K562 (cell line): ENCODE measurements around the gene FIG4. TPM values are rescaled to one million over a fixed set of nuclear protein-coding genes. Genes with fewer than 3 reads are reported as not detected.

Experiments used
- ATAC-seq: fragments of 200-7000 bp; cut with Tn5 transposase; 3 replicates; pipeline ENCODE4 v1.9.1; 2020; ENCODE audit warnings: moderate library complexity
- BruUV-seq: library from RNA; stranded (reverse); fragments of 400-500 nt; replicated peaks from 2 replicates; lab custom pipeline; 2021; lab: Mats Ljungman, UMichigan
- CTCF ChIA-PET: fragments of 300-600 bp; formaldehyde crosslinking; extraction: SDS; loops from one replicate; lab custom pipeline; 2021; ENCODE audit warnings: low intra/inter-chr PET ratio; lab: Yijun Ruan, JAX
- POLR2A ChIA-PET: fragments of 300-600, 350-650 bp; sonication (Branson Sonifier 250); formaldehyde crosslinking; extraction: SDS; loops from one replicate; lab custom pipeline; 2021; ENCODE audit warnings: antibody characterized with exemption, inconsistent platforms; lab: Yijun Ruan, JAX
- DNase-seq, 4 experiments: peaks; one replicate each; pipeline versions ENCODE4 v3.0.0 to v3.0.0-alpha.2; 2011 to 2018; ENCODE audit warnings: low spot score in 3 of 4, mixed read lengths in 3 of 4; ENCODE audit errors: extremely low read depth in 1 of 4
- FAIRE-seq: peaks from 2 replicates; lab custom pipeline; 2011; peaks lifted over from hg19 to GRCh38; lab: Jason Lieb, UNC
- H2AFZ ChIP-seq: 2 replicates; pipeline ENCODE4 v1.6.0; 2011; ENCODE audit warnings: low read depth, low read length, control low read depth, inconsistent platforms
- H3K27ac ChIP-seq: fragments of 200-600 bp; 3 replicates; pipeline ENCODE4 v1.8.0; 2011; ENCODE audit warnings: low read depth, mild to moderate bottlenecking, control low read depth, inconsistent platforms, low read length, moderate library complexity, mixed read lengths; ENCODE audit errors: extremely low read depth
- H3K27me3 ChIP-seq, 2 experiments: fragments of 300-600 bp in 1 of 2; 2 replicates in 1 of 2; 3 replicates in 1 of 2; pipeline versions ENCODE4 v1.6.0 to v1.8.0; 2011; ENCODE audit warnings: inconsistent platforms in 2 of 2, low read length in 2 of 2, mild to moderate bottlenecking in 1 of 2, mixed read lengths in 1 of 2, moderate library complexity in 1 of 2; ENCODE audit not compliant: control insufficient read depth in 2 of 2, insufficient read depth in 2 of 2
- H3K36me3 ChIP-seq: fragments of 300-600 bp; 3 replicates; pipeline ENCODE4 v1.8.0; 2011; ENCODE audit warnings: mild to moderate bottlenecking, low read length, inconsistent platforms; ENCODE audit not compliant: control insufficient read depth, insufficient read depth
- H3K4me1 ChIP-seq, 2 experiments: fragments of 200-600 bp in 1 of 2; replicated peaks in 1 of 2; 2 replicates in 1 of 2; 3 replicates in 1 of 2; pipeline versions ENCODE4 v1.5.1 to v1.8.0; 2011; ENCODE audit warnings: inconsistent platforms in 2 of 2, low read length in 2 of 2, mild to moderate bottlenecking in 1 of 2, mixed read lengths in 1 of 2, moderate library complexity in 1 of 2; ENCODE audit not compliant: control insufficient read depth in 2 of 2, insufficient read depth in 2 of 2
- H3K4me2 ChIP-seq: 2 replicates; pipeline ENCODE4 v1.6.1; 2011; ENCODE audit warnings: low read length, control low read depth, inconsistent platforms, mixed read lengths; ENCODE audit not compliant: insufficient read depth
- H3K4me3 ChIP-seq: fragments of 200-600 bp; sonication (generic), shearing (Covaris generic); 2 replicates; pipeline ENCODE4 v1.5.1; 2016; ENCODE audit warnings: control low read depth, inconsistent platforms
- H3K79me2 ChIP-seq: fragments of 200-600 bp; 3 replicates; pipeline ENCODE4 v1.8.0; 2011; ENCODE audit warnings: low read length, inconsistent platforms; ENCODE audit not compliant: control insufficient read depth, insufficient read depth
- H3K9ac ChIP-seq, 2 experiments: 2 replicates each; pipeline versions ENCODE4 v1.6.0 to v1.6.1; 2011; ENCODE audit warnings: low read depth in 2 of 2, low read length in 2 of 2, control low read depth in 1 of 2, inconsistent platforms in 1 of 2, mild to moderate bottlenecking in 1 of 2, mixed read lengths in 1 of 2; ENCODE audit not compliant: insufficient read depth in 1 of 2
- H3K9me1 ChIP-seq: one replicate; pipeline ENCODE4 v1.6.0; 2011; ENCODE audit warnings: inconsistent platforms, mild to moderate bottlenecking, low read length, moderate library complexity; ENCODE audit not compliant: control insufficient read depth, insufficient read depth
- H3K9me3 ChIP-seq: replicated peaks from 2 replicates; pipeline ENCODE4 v1.5.1; 2011; ENCODE audit warnings: low read depth, low read length, inconsistent platforms; ENCODE audit not compliant: control insufficient read depth, insufficient read depth
- H4K20me1 ChIP-seq: replicated peaks from 2 replicates; pipeline ENCODE4 v1.6.1; 2011; ENCODE audit warnings: low read length, inconsistent platforms, mixed read lengths; ENCODE audit not compliant: control insufficient read depth, insufficient read depth
- BDP1 ChIP-seq: IDR thresholded peaks from 3 replicates; pipeline ENCODE4 v1.6.1; 2011; ENCODE audit not compliant: insufficient read length, insufficient read depth
- BMI1 ChIP-seq: fragments of 150-350 bp; IDR thresholded peaks from 2 replicates; pipeline ENCODE4 v1.6.1; 2014; ENCODE audit warnings: low read length
- CC2D1A ChIP-seq: fragments of 450-650 bp; IDR thresholded peaks from 2 replicates; pipeline ENCODE4 v1.6.1; 2017; ENCODE audit warnings: mild to moderate bottlenecking
- KAT7 ChIP-seq: sonication (generic); formaldehyde crosslinking; IDR thresholded peaks from 2 replicates; pipeline ENCODE4 v1.8.0; 2022; ENCODE audit warnings: missing genetic modification reagents, mild to moderate bottlenecking, borderline replicate concordance
- KDM5B ChIP-seq: fragments of 200-600 bp; sonication (generic); IDR thresholded peaks from 2 replicates; pipeline ENCODE4 v1.6.1; 2012; ENCODE audit warnings: low read depth, mild to moderate bottlenecking, moderate library complexity, low read length, control low read depth, inconsistent platforms; ENCODE audit not compliant: insufficient replicate concordance
- MYC ChIP-seq, 2 experiments: fragments of 250-450 bp in 1 of 2; sonication (Bioruptor Pico) in 1 of 2; IDR thresholded peaks; 2 replicates each; pipeline versions ENCODE4 v1.5.1 to v1.6.1; 2012 to 2021; ENCODE audit warnings: low read depth in 2 of 2, borderline replicate concordance in 1 of 2, improper control_type of control experiment in 1 of 2, low read length in 1 of 2, mild to moderate bottlenecking in 1 of 2, moderate library complexity in 1 of 2
- NR0B1 ChIP-seq: fragments of 450-650 bp; IDR thresholded peaks from one replicate; pipeline ENCODE4 v1.6.1; 2018; ENCODE audit warnings: mild to moderate bottlenecking, moderate library complexity; ENCODE audit not compliant: partially characterized antibody
- SAP30 ChIP-seq: fragments of 200-600 bp; sonication (generic); IDR thresholded peaks from 2 replicates; pipeline ENCODE4 v1.6.1; 2012; ENCODE audit warnings: borderline replicate concordance, low read depth, mild to moderate bottlenecking, moderate library complexity, low read length, control low read depth, inconsistent platforms; ENCODE audit not compliant: insufficient read depth, poor library complexity, severe bottlenecking
- ZNF146 ChIP-seq: IDR thresholded peaks from one replicate; pipeline ENCODE4 v1.6.1; 2018; ENCODE audit warnings: missing compliant biosample characterization; ENCODE audit not compliant: unreplicated experiment
- ZNF592 ChIP-seq: fragments of 450-650 bp; IDR thresholded peaks from 2 replicates; pipeline ENCODE4 v1.6.1; 2017; ENCODE audit warnings: antibody characterized with exemption, mild to moderate bottlenecking
- WGBS: fragments of 100-300 bp; shearing (Covaris generic); methylation state at CpG from one replicate; pipeline ENCODE4 v1.1.6; 2016; ENCODE audit warnings: low coverage, mixed read lengths; ENCODE audit not compliant: insufficient coverage; ENCODE audit errors: missing lambda C conversion rate; 5-methylcytosine and 5-hydroxymethylcytosine counted together
- in situ Hi-C: fragments of 300-500 bp; cut with MboI; formaldehyde crosslinking; loops from 4 replicates; pipeline ENCODE4 v1.15.0; 2018; ENCODE audit warnings: inconsistent platforms, mixed read lengths
- intact Hi-C: fragments of 100-400 bp; cut with micrococcal nuclease; formaldehyde crosslinking; loops from 2 replicates; pipeline ENCODE4 v1.14.2; 2022
- polyA plus RNA-seq, 8 experiments: library from polyadenylated mRNA; depleted of rRNA in 4 of 8; stranded (reverse) in 5 of 8; unstranded in 3 of 8; fragments of >200 nt; fragmentation: Nextera tagmentation in 2 of 8; fragmentation: Illumina TruSeq in 1 of 8; extraction: Ambion mirVana in 2 of 8; extraction: Trizol in 1 of 8; gene quantifications; 2 replicates each; pipeline versions ENCODE4 v1.2.1 to v1.2.3, GENCODE V29; 2011 to 2014; ENCODE audit warnings: inconsistent platforms in 1 of 8, missing spikeins in 1 of 8
- total RNA-seq, 7 experiments: library from RNA; depleted of rRNA in 6 of 7; stranded (reverse); fragments of >200 nt in 6 of 7; fragmentation: Illumina TruSeq in 2 of 7; extraction: Trizol in 2 of 7; gene quantifications; 2 replicates each; pipeline versions ENCODE4 v1.2.1 to v1.2.3, GENCODE V29; 2011 to 2021; ENCODE audit warnings: low replicate concordance in 1 of 7

The FIG4 gene
- total and polyA plus RNA-seq, 9 of the 15 experiments (the other 6 are each of a cell fraction or from before 2014, with no cell fraction given), result 1.5 to 6.8 (median 4.3) TPM

- Histone ChIP-seq H3K27me3 (no peaks in the 10 kb centered on the region), H3K4me3 (no peak overlapping the region)
- WGBS, result 0% methylated on average over 2 of the region's 2 CpGs
- TF ChIP-seq BDP1 (no peak), CC2D1A (no peak), ZNF146 (no peak), SAP30 (no peak), NR0B1 (no peak), MYC (IDR thresholded peaks at IDR 0.05; ENCODE audit: low read depth, low read length) (no peak), MYC (CRISPR knock-in tag; IDR thresholded peaks at IDR 0.05; ENCODE audit: borderline replicate concordance, low read depth) (no peak), BMI1 (no peak), KAT7 (CRISPR knock-in tag) (no peak), ZNF592 (no peak), KDM5B (no peak)
Observed at GRCh38 chr6:109644131-109644530, 47.0 kb upstream of the FIG4 start.

More at GRCh38 chr6:109644131-109644530, 47.0 kb upstream of the FIG4 start:
- Histone ChIP-seq H3K9ac (no peak overlapping the region), H3K9me1 (no peaks in the 10 kb centered on the region), H3K79me2 (no peaks in the 10 kb centered on the region), H3K4me1 (no peaks in the 10 kb centered on the region), H3K4me2 (no peak overlapping the region), H3K27ac (no peak overlapping the region), H4K20me1 (no peaks in the 10 kb centered on the region), H2AFZ (no peak overlapping the region), H3K9me3 (no peaks in the 10 kb centered on the region), H3K36me3 (no peaks in the 10 kb centered on the region)
- CTCF ChIA-PET, result no interaction called here
- intact Hi-C loops (no loop called here), in situ Hi-C loops (no loop called here)
- POLR2A ChIA-PET, result interaction anchor here (0.8 kb wide), 1 partner anchor 9 kb away, joined by 3 read pairs; no protein-coding TSS in a partner anchor
- no TSS peak for BruUV-seq
- ATAC-seq (no peak), FAIRE-seq (no peak), DNase-seq (no peak)
